CD4-positive, CD25-positive, alpha-beta regulatory T cell (primary cell): ENCODE results near the gene SEPTIN1. TPM values are rescaled to one million over a fixed set of nuclear protein-coding genes. Genes with fewer than 3 reads are reported as not detected.

ENCODE experiments used
- ATAC-seq, 2 donors: fragments of 150-1000 bp; cut with Tn5 transposase; one replicate each; pipeline ENCODE4 v1.10.0; 2021; ENCODE audit warnings: low read depth in 2 of 2, moderate number of reproducible peaks in 2 of 2, moderate library complexity in 1 of 2
- DNase-seq, 3 donors: peaks; one replicate each; pipeline versions ENCODE4 v3.0.0 to v3.0.0-alpha.2; 2012 to 2022; ENCODE audit warnings: mixed read lengths in 1 of 3
- H3K27ac ChIP-seq: one replicate; pipeline ENCODE4 v1.7.0; 2013; ENCODE audit warnings: mild to moderate bottlenecking, low read length; ENCODE audit not compliant: insufficient read depth, poor library complexity, severe bottlenecking
- H3K27me3 ChIP-seq: one replicate; pipeline ENCODE4 v1.7.0; 2013; ENCODE audit warnings: low read length; ENCODE audit not compliant: control insufficient read depth, insufficient read depth
- H3K36me3 ChIP-seq: one replicate; pipeline ENCODE4 v1.7.0; 2013; ENCODE audit warnings: mild to moderate bottlenecking, low read length, moderate library complexity; ENCODE audit not compliant: control insufficient read depth, insufficient read depth
- H3K4me1 ChIP-seq: 2 replicates; pipeline ENCODE4 v1.7.0; 2013; ENCODE audit warnings: mild to moderate bottlenecking, low read length; ENCODE audit not compliant: insufficient read depth, control insufficient read depth, poor library complexity, severe bottlenecking
- H3K4me3 ChIP-seq: one replicate; pipeline ENCODE4 v1.7.0; 2013; ENCODE audit warnings: low read depth, mild to moderate bottlenecking, low read length, moderate library complexity
- H3K9me3 ChIP-seq, 2 experiments: 1 replicate in 1 of 2; 2 replicates in 1 of 2; pipeline ENCODE4 v1.7.0; 2013; ENCODE audit warnings: low read length in 2 of 2, mild to moderate bottlenecking in 1 of 2, moderate library complexity in 1 of 2; ENCODE audit not compliant: control insufficient read depth in 2 of 2
- H3K27ac Mint-ChIP-seq, 3 donors: one replicate each; pipeline ENCODE4 v1.8.0; 2020 to 2022; ENCODE audit warnings: mild to moderate bottlenecking in 3 of 3, mixed read lengths in 3 of 3, moderate library complexity in 2 of 3
- H3K27me3 Mint-ChIP-seq: one replicate; pipeline ENCODE4 v1.8.0; 2022; ENCODE audit warnings: mild to moderate bottlenecking, mixed read lengths
- H3K36me3 Mint-ChIP-seq: one replicate; pipeline ENCODE4 v1.8.0; 2020; ENCODE audit warnings: mixed read lengths
- H3K4me1 Mint-ChIP-seq, 4 donors: one replicate each; pipeline ENCODE4 v1.8.0; 2020 to 2022; ENCODE audit warnings: mixed read lengths in 4 of 4, mild to moderate bottlenecking in 1 of 4
- H3K4me3 Mint-ChIP-seq, 4 donors: one replicate each; pipeline ENCODE4 v1.8.0; 2020 to 2022; ENCODE audit warnings: mild to moderate bottlenecking in 4 of 4, mixed read lengths in 4 of 4, moderate library complexity in 3 of 4
- H3K9me3 Mint-ChIP-seq, 7 donors: one replicate each; pipeline ENCODE4 v1.8.0; 2020 to 2022; ENCODE audit warnings: mixed read lengths in 7 of 7, mild to moderate bottlenecking in 3 of 7, moderate library complexity in 2 of 7
- polyA plus RNA-seq, 4 donors: library from polyadenylated mRNA; unstranded; fragments of 300-500 nt; fragmentation: Illumina TruSeq; gene quantifications; one replicate each; pipeline ENCODE4 v1.2.3, GENCODE V29; 2021
- total RNA-seq: library from RNA; stranded (reverse); gene quantifications from one replicate; pipeline ENCODE4 v1.2.3, GENCODE V29; 2022

The SEPTIN1 gene
- total and polyA plus RNA-seq, 5 donors from 2014 or later = 157 to 205 (median 181) TPM

GRCh38 chr16:30356401-30357084 lies 25.8 kb downstream of the SEPTIN1 start:
- Mint-ChIP-seq H3K4me1 (peaks cover 4 to 47% (median 19%) of the 10 kb centered on the region in 4 donors), H3K4me3 (peak overlapping the region; percentile 96 to 100 (median 96)), H3K27me3 (no peaks in the 10 kb centered on the region), H3K27ac (peak overlapping the region; percentile 99), H3K9me3 (no peaks in the 10 kb centered on the region), H3K36me3 (peaks cover 21% of the 10 kb centered on the region)
- peaks cover 24% of the 10 kb centered on the region for H3K4me1 ChIP-seq
- peaks cover 30% of the 10 kb centered on the region for H3K36me3 ChIP-seq
- no peaks in the 10 kb centered on the region for H3K27me3 ChIP-seq
- no peak overlapping the region for H3K4me3 ChIP-seq
- H3K27ac ChIP-seq = peak overlapping the region; percentile 96
- no peaks in the 10 kb centered on the region for H3K9me3 ChIP-seq
- ATAC-seq = peak in 1 of 2 donors; percentile 28
- DNase-seq = peak in 1 of 3 donors; percentile 60

DNA sequence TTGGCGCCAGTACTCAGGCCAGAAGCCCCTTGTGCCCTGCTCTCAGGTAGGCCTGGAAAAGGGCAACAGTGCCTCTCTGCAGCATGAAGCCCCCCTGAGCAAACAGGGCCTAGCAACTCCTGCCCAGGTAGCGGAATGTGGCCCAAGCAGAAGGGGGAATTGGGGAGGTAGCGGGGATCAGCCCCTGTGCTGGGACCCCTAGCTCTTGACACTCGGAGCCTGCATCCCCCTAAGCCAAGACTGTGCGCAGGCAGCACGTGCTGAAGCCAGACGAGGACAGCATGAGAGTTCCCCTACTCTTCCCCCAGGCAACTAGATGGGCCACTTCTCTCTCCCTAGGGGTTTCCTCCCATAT lies 26.4 kb downstream of the SEPTIN1 start:
- H3K9me3 Mint-ChIP-seq = no peaks in the 10 kb centered on the region
- ATAC-seq = no peak
- H3K4me1 ChIP-seq = peaks cover 24% of the 10 kb centered on the region
- H3K36me3 Mint-ChIP-seq = peaks cover 26% of the 10 kb centered on the region
- DNase-seq = no peak
- H3K9me3 ChIP-seq = no peaks in the 10 kb centered on the region
- peaks cover 4 to 47% (median 19%) of the 10 kb centered on the region in 4 donors for H3K4me1 Mint-ChIP-seq
- no peak overlapping the region for H3K4me3 ChIP-seq
- H3K27me3 ChIP-seq = no peaks in the 10 kb centered on the region
- H3K27ac Mint-ChIP-seq = peak overlapping the region; percentile 99
- H3K27ac ChIP-seq = peak overlapping the region; percentile 96
- H3K4me3 Mint-ChIP-seq = peak overlapping the region; percentile 96 to 100 (median 96)
- peaks cover 33% of the 10 kb centered on the region for H3K36me3 ChIP-seq
- no peaks in the 10 kb centered on the region for H3K27me3 Mint-ChIP-seq

GRCh38 chr16:30355144-30355953 lies 27.0 kb downstream of the SEPTIN1 start, which contains the start of gene CD2BP2:
CD2BP2 (minus strand) TSS chr16:30355308; CDS start chr16:30354681, 627 bp downstream.
- Histone ChIP-seq H3K9me3 (no peaks in the 10 kb centered on the region), H3K4me3 (peak within 1 kb of the TSS; percentile 88), H3K4me1 (peaks cover 24% of the 10 kb centered on the region), H3K36me3 (peaks cover 39% of the 10 kb centered on the region), H3K27me3 (no peaks in the 10 kb centered on the region), H3K27ac (peak within 1 kb of the TSS; percentile 96)
- H3K4me1 Mint-ChIP-seq = peaks cover 4 to 52% (median 20%) of the 10 kb centered on the region in 4 donors
- DNase-seq (peak; percentile 86 to 94 (median 89)), ATAC-seq (peak; percentile 87 to 90)
- peaks cover 25% of the 10 kb centered on the region for H3K36me3 Mint-ChIP-seq
- peak within 1 kb of the TSS; percentile 96 to 100 (median 96) for H3K4me3 Mint-ChIP-seq
- H3K27me3 Mint-ChIP-seq = no peaks in the 10 kb centered on the region
- H3K27ac Mint-ChIP-seq = peak within 1 kb of the TSS; percentile 99
- H3K9me3 Mint-ChIP-seq = no peaks in the 10 kb centered on the region

- peak; percentile 26 to 27 for ATAC-seq
- H3K4me1 ChIP-seq = peaks cover 24% of the 10 kb centered on the region
- H3K4me1 Mint-ChIP-seq = peaks cover 4 to 54% (median 21%) of the 10 kb centered on the region in 4 donors
- no peak for DNase-seq
- no peaks in the 10 kb centered on the region for H3K27me3 ChIP-seq
- peak overlapping the region; percentile 88 for H3K4me3 ChIP-seq
- H3K9me3 Mint-ChIP-seq = no peaks in the 10 kb centered on the region
- H3K4me3 Mint-ChIP-seq = peak overlapping the region; percentile 96 to 100 (median 96)
- peak overlapping the region; percentile 99 for H3K27ac Mint-ChIP-seq
- peaks cover 36% of the 10 kb centered on the region for H3K36me3 ChIP-seq
- peak overlapping the region; percentile 96 for H3K27ac ChIP-seq
- peaks cover 24% of the 10 kb centered on the region for H3K36me3 Mint-ChIP-seq
- no peaks in the 10 kb centered on the region for H3K27me3 Mint-ChIP-seq
- no peaks in the 10 kb centered on the region for H3K9me3 ChIP-seq
These were observed 27.8 kb downstream of the SEPTIN1 start for GRCh38 chr16:30354423-30355143.

GRCh38 chr16:30353438-30354129 lies 28.8 kb downstream of the SEPTIN1 start:
- Mint-ChIP-seq H3K27ac (peak overlapping the region in 1 of 3 donors; percentile 99), H3K4me3 (peak overlapping the region; percentile 96 to 100 (median 96)), H3K27me3 (no peaks in the 10 kb centered on the region), H3K9me3 (no peaks in the 10 kb centered on the region), H3K36me3 (peaks cover 25% of the 10 kb centered on the region), H3K4me1 (peaks cover 4 to 54% (median 21%) of the 10 kb centered on the region in 4 donors)
- peaks cover 33% of the 10 kb centered on the region for H3K36me3 ChIP-seq
- H3K9me3 ChIP-seq = no peaks in the 10 kb centered on the region
- DNase-seq (no peak), ATAC-seq (no peak)
- H3K27ac ChIP-seq = peak overlapping the region; percentile 14
- H3K4me1 ChIP-seq = peaks cover 24% of the 10 kb centered on the region
- no peaks in the 10 kb centered on the region for H3K27me3 ChIP-seq
- peak overlapping the region; percentile 88 for H3K4me3 ChIP-seq

DNA sequence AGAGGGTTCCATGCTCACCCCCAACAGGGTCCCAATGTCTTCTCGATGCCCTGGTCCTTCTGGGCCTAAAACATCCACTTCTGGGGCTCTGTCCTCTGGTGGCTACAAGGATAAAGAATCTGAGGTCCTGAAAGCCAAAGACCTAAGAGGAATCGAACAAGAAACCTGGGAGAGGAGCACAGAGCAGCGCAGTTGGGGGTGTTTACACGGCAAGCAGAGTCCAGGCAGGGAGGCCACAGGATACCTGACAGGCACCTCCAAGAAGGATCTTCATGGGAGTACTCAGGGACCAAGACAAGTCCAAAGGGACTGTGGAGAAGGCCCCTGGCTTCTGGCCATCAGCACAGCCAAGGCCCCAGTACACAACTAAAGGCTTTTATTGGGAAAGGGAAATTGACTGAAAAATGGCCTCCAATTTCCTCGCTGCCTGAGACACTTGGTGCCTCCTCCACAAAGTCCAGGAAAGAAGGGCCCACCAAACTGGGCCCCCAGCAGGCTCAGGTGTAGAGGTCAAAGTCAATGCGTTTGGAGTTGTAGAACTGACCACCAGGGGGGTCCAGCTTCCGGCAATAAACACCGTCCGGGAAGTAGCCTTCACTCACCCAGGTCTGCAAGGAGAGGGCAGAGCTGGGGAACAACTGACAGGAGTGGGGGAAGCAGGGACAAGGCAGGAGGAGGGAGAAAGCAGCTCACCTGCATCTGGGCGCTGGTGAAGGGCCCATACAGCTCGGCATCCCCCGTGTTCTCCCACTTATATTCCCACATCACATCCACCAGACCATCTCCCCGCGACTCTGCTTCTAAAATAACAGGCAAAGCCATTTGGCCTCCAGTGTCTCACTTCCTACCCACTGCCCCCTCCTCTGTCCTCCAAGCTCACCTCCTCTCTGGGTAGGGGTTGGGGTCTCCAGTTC lies 29.6 kb downstream of the SEPTIN1 start:
- no peak for ATAC-seq
- H3K36me3 ChIP-seq = peaks cover 32% of the 10 kb centered on the region
- no peaks in the 10 kb centered on the region for H3K9me3 ChIP-seq
- H3K27me3 ChIP-seq = no peaks in the 10 kb centered on the region
- Mint-ChIP-seq H3K9me3 (no peaks in the 10 kb centered on the region), H3K27ac (no peak overlapping the region), H3K4me1 (peaks cover 4 to 54% (median 21%) of the 10 kb centered on the region in 4 donors), H3K36me3 (peaks cover 25% of the 10 kb centered on the region), H3K4me3 (peak overlapping the region; percentile 8 to 63 (median 56)), H3K27me3 (no peaks in the 10 kb centered on the region)
- peaks cover 24% of the 10 kb centered on the region for H3K4me1 ChIP-seq
- no peak overlapping the region for H3K4me3 ChIP-seq
- DNase-seq = no peak
- H3K27ac ChIP-seq = peak overlapping the region; percentile 14
